T-helper 22 cell (primary cell): ENCODE data around the gene ARHGEF12.

Source experiments
- DNase-seq: peaks from one replicate; pipeline ENCODE4 v3.0.0-alpha.2; 2020; ENCODE audit warnings: low read depth

Gene ARHGEF12

GRCh38 chr11:120388261-120388660, 52.0 kb downstream of the ARHGEF12 start:
- DNase-seq, result no peak

- no peak for DNase-seq
These were observed 53.7 kb downstream of the ARHGEF12 start for GRCh38 chr11:120389693-120390584.

DNA sequence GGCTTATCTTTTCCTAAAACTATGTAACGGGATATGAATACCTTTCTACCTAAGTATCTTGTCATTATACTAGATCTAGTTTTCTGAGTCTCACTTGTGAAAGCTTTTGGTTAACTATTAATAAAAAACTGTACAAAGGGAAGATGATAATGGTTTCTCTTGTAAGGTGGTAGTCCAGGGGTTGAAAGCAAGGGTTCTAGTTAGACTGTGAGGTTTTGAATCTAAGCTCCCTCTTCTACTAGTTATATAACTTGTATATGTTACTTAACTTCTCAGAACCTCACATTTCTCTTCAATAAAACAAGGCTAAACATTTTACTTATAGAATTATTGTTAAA, 54.3 kb downstream of the ARHGEF12 start:
- DNase-seq, result no peak

- no peak for DNase-seq
These were observed 55.1 kb downstream of the ARHGEF12 start for GRCh38 chr11:120391292-120391691.

GRCh38 chr11:120391854-120392253, 55.6 kb downstream of the ARHGEF12 start:
- no peak for DNase-seq

DNA sequence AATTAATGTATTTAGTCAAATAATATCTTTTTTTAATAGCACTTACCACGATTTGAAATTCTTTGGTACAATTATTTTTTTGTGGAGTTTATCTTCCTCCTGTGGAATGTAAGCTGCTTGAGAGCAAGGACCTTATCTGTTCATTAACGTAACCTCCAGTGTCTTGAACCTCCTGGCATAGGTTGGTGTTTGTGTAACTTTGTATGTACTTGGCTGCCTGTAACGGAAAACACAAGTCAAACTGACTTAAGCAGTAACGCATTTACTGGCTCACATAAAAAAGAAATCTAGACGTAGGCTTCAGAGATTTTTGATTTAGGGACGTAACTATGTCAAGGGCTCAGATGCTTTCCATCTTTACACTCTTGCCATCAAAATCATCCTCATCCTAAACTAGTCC, 56.1 kb downstream of the ARHGEF12 start:
- DNase-seq, result no peak

DNA sequence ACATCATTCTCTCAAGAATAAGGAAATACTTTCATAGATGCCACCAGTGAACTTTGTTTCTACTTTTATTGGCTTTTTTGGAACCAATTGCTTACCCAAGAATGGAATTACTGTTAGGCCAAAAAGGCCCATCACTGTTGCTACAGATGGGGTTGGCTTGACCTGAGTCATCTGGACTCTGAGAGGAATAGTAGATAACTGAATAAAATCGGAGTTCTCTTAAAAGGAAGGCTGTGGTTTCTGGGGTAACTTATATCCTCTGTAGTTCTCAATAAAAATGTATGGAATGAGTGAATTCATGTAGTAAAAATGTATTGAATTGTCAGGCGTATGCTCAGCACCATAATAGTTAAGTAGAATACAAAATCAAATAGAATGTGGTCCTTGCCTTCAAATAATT, 56.6 kb downstream of the ARHGEF12 start:
- DNase-seq, result no peak

DNA sequence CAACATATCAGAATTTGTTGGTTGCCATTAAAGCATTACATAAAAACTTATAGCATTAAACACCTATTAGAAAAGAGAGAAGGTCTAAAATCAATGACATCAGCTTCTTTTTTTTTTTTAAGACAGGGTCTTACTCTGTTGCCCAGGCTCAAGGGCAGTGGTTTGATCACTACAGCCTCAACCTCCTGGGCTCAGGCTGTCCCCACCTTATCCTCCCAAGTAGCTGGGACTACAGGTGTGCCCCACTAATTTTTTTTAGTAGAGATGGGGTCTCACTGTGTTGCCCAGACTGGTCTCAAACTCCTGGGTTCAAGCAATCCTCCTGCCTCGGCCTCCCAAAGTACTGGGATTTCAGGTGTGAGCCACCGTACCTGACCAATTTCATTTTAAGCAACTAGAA, 57.9 kb downstream of the ARHGEF12 start:
- DNase-seq, result no peak

- no peak for DNase-seq
These were observed 59.6 kb downstream of the ARHGEF12 start for GRCh38 chr11:120395778-120396177.

DNA sequence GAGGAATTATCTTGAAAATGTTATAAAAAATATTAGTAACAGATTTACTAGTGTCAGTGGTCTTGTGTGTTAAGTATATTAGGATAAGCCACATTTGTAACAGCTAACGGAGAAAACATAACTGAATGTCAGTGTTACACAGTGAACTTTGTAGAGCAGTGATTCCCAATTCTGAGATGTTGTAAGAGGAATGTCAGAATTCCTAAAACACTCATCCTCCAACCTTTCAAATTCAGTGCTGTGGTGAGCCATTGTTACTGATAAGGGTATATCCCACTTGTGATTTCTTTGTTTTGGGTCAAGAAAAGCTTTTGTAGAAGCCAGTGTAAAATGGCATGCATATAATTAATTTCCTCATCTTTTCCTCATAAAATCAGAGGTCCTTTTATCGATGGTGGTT, 61.9 kb downstream of the ARHGEF12 start:
- DNase-seq, result no peak

- DNase-seq, result no peak
These were observed 63.1 kb downstream of the ARHGEF12 start for GRCh38 chr11:120399307-120399706.

- DNase-seq, result no peak
These were observed 64.6 kb downstream of the ARHGEF12 start for GRCh38 chr11:120400564-120401364.

GRCh38 chr11:120401506-120401905, 65.3 kb downstream of the ARHGEF12 start:
- no peak for DNase-seq

DNA sequence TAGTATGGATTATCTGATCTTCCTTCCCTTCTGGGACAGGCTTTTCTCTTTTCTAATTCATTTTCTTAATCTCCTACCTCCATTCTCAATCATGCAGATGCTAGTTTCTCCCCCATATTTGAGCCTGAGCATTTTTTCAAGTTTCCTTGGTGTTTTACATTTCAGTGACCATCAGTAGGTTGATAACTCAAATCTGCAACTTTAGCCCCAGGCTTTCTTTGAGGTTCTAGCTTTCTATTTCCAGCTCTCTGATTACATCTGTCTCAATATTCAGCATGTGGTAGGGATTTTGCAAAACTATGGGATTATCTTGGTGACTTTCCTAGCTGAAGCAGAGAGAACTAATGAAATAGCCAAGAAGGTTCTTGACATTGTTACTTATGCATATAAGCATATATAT, 67.8 kb downstream of the ARHGEF12 start:
- no peak for DNase-seq

- DNase-seq, result no peak
These were observed 68.3 kb downstream of the ARHGEF12 start for GRCh38 chr11:120404495-120404894.

DNA sequence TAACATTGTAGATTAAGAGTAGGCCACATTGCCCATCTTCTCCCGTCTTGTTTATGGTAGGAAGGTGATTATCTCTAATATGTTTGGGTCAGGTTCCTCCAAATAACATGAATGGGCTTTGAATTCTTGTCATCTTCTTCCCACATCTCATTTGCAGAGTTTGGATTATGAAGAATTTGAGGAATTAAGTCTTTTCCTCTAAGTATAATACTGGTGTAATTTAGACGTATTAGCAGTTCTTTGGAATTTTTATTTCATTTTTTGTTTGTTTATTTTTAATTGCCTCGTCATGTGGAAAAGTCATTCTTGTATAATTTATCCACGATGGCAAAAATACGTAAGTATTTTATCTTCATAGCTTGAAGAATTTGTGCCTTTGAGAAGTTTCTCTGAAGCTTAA, 73.4 kb downstream of the ARHGEF12 start:
- DNase-seq, result no peak

- DNase-seq, result no peak
These were observed 74.6 kb downstream of the ARHGEF12 start for GRCh38 chr11:120410622-120411380.

DNA sequence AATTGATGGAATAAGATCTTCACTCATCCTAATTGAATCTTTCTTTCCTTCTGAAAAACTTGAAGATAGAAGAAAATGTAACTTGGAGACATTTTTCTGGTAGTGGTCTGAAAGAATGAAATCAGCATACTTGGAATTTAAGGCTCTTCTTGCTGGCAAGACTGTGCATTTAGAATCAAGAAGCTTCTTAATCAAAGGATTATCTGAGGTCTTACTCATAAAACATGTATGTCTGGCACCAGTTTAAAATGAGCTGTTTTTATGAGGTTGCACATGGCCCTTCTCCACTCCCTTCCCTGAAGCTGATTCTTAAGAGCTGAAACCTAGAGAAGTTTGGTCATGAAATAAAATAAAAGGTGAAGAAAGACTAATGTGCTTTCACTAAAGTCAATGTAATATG, 77.3 kb downstream of the ARHGEF12 start:
- no peak for DNase-seq

GRCh38 chr11:120420572-120420971, 84.4 kb downstream of the ARHGEF12 start:
- DNase-seq, result no peak

DNA sequence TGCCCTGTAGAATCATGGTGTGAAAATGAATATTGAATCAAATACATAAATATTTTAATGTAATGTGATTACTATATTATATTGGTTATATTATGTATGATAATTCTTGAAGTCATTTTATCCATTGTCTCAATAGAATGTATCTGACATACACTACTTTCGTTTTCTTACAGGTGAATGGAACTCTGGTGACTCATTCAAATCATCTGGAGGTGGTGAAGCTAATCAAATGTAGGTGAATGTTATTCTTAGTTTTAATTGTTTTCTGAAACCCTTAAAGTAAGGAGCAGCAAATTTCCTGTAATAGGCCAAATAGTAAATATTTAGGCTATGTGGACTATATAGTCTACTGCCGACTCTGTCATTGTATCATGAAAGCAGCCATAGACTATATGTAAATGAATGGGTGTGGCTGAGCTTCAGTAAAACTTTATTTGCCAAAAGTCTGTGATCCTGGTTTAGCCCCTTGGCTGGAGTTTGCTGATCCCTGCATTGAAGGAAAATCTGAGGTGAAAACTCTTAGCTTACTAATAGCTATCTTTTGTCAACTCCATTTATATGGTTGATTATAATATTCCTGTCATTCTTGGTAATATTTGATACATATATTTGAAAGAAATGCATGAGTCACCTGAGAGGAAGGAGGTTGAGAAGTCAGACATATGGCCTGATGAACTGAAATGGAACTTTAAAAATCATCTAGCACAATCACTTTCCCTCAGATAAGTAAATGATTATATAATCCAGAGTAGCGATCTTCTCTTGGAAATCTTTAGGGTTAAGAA, 88.2 kb downstream of the ARHGEF12 start:
- DNase-seq, result no peak

- DNase-seq, result no peak
These were observed 88.7 kb downstream of the ARHGEF12 start for GRCh38 chr11:120424970-120425332.

- no peak for DNase-seq
These were observed 89.3 kb downstream of the ARHGEF12 start for GRCh38 chr11:120425527-120425926.
